NK-92 (cell line): ENCODE measurements around the gene CHRNE.
"Not testable (repeated sequence)": the region's sequence is repeated elsewhere in the genome, so short reads cannot be mapped to it uniquely, and the experiment has no call there.

Source experiments
- DNase-seq: peaks from one replicate; lab custom pipeline; 2025; ENCODE audit not compliant: unreplicated experiment; lab: John Stamatoyannopoulos, UW

The CHRNE gene

DNA sequence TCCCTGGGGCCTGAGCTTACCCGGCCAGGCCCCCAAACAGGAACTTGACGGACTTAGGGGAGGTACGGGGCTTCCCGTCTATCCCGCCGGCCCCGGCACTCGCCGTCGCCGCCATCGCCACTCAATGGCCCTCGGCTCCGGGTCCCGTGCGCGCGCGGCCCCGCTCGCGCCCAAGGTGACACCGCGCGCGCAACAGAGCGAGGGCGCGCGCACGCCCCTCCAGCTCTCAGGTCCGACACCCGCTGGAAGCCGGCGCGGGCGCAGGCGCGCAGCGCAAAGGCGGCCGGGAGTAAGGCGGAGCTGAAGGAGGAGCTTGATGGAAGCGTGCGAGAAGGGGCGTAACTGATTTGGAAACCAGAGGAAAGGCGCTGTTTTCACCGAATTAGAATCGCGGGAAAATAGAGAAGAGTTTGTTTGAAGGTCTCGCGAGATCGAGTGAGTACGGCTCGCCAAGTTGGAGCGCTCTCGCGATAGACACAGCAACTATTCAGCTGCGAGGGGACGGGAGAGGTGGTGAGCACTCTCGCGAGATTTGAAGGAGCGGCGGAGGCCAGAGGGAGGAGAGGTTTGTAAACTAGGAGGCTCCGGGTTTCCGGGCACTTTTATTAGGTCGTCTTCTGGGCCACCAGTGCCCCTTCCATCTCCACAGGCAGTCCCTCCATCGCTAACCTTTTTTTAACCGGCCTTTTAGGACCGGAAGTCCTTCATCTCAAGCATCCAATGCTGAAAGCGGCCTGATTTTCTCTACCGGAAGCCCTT is 37.1 kb upstream of the CHRNE start, which contains the start of the genes RNF167 and SLC25A11:
Gene RNF167, plus strand, starts transcription at position 473 of the 759 bp plus-strand sequence. CDS start 642 bp downstream, outside the sequence.
Gene SLC25A11, minus strand, starts transcription at position 251 of the 759 bp plus-strand sequence. Its CDS starts 136 bp downstream, at position 115.
- DNase-seq = peak; percentile 76

DNA sequence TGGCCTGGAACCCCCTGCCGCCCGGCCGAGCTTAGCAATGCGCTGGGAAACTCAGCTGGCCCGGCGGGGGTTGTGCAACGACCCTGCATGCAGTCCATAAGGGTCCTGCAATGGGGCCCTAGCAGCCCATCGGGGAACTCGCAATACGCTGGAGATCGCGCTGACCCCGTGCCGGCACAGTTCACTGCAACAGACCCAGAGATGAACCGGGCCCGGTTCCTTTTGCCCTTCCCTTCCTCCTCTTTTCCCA is 36.6 kb upstream of the CHRNE start:
- no peak for DNase-seq

DNA sequence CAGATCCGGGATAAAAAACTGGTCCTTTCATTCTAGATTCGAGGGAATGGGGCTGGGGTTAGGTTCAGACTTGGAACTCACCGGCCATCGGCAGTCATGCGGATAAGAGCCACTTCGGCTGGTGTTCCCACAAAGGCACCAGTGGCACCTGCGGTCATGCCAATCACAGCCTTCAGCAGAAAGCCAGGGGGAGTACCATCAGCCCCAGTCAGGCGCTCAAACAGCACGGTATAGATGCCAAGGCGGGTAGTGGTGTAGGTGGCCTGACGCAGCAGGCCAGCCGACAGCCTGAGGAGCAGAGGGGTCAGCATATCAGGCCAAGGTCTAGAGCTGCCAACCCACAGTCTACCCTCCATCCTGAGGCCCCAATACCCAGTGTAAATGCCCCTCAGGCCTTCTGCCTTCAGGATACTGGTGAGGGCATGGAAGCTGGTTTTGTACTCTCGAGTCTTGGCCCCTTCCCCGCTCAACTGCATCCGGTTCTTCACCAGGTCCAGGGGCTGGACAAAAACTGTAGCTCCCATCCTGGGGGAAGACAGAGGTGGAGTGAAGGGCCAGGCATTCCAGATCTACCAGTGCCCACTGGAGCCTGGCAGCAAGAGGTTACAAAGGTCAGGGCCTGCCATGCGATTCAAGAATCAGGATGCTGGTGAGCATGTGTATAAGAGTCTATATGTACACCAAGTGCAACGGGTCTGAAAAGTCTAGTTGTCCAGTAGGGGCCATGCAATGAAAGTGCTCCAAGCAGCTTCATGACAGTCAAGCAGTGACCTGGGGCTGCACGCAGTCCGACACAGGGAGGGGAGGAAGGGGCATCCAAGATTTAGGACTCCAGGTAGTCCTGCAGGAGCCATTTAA is 36.0 kb upstream of the CHRNE start:
- DNase-seq = no peak

DNA sequence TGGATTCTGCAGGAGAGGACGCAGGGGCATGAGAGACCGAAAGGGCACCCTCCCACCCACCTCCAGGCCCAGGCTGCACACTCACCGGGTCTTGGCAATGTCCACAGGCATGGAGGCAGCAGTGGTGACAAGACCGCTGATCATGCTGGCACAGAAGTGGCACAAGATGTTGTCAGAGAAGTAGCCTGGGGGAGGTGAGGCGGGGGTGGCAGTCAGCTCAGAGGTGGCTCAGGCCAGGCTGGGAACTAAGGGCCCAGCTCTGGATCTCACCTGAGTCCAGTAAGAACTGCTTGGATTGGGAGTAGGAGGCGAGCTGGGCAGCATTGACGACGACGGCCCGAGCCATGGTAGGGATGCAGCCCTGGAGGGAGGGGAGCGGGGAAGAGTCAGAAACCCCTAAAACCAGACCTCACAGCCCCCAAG is 35.2 kb upstream of the CHRNE start:
- no peak for DNase-seq

DNA sequence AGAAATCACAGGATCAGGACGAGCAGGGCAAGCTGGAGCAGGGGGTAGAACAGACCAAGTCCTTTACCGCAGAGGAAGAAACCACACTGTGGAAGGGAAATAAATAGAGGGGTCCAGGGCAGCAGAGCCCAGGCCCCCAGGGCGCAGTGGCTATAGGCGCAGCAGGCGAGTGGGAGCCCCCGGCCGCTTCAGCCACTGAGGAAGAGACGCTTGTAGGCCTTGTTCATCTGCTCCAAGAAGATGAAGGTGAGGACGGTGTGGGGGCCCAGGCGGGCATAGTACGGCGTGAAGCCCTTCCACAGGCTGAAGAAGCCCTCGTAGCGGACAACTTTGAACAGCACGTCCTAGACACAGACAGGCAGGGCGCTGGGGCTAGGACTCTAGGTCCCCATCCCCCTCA is 34.7 kb upstream of the CHRNE start:
- no peak for DNase-seq

DNA sequence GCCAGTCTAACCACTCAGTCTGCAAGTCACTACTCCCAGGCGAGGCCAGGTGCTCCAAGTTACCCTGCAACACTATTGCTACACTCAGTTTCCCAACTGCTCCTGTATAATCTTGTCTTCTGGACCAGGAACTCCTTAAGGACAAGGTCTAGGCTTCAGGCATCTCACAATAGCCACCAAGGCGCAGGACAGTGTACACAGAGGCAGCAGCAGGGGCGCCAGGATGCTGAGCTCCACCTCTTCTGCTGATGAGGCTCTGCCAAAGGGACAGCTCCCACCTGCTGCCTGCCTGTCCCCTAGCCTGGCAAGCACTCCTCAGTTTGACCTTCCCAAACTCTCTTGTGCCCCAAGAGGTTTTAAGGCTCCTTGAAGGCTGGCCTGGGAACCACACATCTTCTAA is 33.5 kb upstream of the CHRNE start:
- no peak for DNase-seq

DNA sequence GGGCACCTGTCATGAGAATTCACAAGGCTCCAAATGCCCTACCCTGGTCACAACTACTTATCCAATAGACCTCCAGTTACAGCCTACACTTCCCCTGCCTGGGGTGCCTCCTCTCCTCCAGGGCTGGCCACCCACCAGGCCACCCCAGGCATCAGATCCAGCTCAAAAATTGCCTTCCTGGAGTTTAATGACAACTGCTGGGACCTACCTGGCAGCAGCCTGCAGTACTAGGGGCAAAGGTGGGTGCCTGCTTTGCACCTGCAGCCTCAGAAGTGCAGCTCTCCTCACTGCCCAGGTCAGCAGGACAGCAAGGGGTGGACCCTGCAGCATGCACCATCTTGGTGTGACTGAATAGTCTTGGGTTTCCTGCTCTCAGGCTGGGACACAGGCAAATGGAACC is 32.8 kb upstream of the CHRNE start:
- no peak for DNase-seq

DNA sequence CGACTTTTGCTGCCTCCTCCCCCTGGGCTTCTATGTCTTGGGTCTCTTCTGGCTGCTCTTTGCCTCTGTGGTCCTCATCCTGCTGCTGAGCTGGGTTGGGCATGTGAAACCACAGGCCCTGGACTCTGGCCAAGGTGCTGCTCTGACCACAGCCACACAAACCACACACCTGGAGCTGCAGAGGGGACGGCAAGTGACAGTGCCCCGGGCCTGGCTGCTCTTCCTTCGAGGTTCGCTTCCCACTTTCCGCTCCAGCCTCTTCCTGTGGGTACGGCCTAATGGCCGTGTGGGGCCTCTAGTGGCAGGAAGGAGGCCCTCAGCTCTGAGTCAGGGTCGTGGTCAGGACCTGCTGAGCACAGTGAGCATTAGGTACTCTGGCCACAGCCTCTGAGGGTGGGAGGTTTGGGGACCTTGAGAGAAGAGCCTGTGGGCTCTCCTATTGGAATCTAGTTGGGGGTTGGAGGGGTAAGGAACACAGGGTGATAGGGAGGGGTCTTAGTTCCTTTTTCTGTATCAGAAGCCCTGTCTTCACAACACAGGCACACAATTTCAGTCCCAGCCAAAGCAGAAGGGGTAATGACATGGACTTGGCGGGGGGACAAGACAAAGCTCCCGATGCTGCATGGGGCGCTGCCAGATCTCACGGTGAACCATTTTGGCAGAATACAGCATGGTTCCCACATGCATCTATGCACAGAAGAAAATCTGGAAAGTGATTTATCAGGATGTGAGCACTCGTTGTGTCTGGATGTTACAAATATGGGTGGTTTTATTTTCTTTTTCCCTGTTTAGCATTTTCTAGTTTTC is 31.5 kb upstream of the CHRNE start:
- DNase-seq = no peak

DNA sequence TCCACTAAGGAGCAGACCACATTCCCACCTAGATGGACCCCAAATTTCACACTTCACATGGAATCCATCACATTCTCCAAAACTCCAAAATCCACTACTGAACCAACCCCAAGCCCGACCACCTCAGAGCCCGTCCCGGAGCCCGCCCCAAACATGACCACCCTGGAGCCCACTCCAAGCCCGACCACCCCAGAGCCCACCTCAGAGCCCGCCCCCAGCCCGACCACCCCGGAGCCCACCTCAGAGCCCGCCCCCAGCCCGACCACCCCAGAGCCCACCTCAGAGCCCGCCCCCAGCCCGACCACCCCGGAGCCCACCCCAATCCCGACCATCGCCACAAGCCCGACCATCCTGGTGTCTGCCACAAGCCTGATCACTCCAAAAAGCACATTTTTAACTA is 30.7 kb upstream of the CHRNE start:
- DNase-seq = no peak

DNA sequence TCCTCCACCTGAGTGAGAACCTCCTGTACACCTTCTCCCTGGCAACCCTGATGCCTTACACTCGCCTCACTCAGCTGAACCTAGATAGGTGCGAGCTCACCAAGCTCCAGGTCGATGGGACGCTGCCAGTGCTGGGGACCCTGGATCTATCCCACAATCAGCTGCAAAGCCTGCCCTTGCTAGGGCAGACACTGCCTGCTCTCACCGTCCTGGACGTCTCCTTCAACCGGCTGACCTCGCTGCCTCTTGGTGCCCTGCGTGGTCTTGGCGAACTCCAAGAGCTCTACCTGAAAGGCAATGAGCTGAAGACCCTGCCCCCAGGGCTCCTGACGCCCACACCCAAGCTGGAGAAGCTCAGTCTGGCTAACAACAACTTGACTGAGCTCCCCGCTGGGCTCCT is 29.9 kb upstream of the CHRNE start:
- no peak for DNase-seq

DNA sequence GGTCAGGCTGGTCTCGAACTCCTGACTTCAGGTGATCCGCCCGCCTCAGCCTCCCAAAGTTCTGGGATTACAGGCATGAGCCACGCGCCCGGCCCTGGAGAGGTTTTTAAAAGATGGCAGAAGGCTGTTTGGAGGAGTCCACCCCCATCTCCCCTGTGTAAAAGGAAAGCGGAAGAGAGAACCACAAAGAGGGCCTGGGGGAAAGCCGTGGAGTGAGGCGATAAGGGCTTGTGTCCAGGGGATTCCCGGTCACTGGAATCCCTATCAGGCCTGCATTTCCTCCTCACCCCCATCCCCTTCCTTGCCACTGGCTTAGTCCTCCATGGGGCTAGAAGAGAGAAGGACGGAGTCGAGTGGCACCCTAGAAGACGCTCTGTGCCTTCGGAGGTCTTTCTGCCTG is 29.1 kb upstream of the CHRNE start, which contains the start of gene GP1BA:
Gene GP1BA, plus strand, starts transcription at position 315 of the 400 bp plus-strand sequence. CDS start 328 bp downstream, outside the sequence.
- no peak for DNase-seq

DNA sequence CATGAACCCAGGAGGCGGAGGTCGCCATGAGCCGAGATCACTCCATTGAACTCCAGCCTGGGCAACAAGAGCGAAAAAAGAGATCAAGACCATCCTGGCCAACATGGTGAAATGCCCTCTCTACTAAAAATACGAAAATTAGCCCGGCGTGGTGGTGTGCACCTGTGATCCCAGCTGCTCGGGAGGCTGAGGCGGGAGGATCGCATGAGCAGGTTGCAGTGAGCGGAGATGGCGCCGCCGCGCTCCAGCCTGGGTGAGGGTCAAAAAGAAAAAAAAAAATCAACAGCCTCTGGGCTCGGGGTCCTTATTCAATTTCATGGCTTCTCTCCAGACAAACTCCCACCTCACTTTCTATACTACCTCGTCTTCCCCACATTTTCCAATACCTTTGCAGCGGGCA is 26.0 kb upstream of the CHRNE start:
- DNase-seq = no peak

DNA sequence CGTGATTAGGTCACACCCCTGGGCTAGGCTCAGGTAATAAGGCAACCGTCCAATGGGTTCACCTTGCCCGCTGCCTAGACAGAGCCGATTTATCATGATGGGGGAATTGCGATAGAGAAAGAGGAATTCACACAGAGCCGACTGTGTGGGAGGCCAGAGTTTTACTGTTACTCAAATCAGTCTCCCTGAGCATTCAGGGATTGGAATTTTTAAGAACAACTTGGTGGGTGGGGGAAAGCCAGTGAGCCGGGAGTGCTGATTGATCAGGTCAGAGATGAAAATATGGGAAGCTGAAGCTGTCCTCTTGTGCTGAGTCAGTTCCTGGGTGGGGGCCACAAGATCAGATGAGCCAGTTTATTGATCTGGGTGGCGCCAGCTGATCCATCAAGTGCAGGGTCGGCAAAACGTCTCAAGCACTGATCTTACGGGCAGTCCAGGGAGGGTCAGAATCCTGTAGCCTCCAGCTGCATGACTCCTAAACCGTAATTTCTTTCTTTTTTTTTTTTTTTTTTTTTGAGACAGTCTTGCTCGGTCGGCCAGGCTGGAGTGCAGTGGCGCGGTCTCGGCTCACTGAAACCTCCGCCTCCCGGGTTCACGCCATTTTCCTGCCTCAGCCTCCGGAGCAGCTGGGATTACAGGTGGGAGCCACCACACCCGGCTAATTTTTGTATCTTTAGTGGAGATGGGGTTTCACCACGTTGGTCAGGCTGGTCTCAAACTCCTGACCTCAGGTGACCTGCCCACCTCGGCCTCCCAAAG is 23.9 kb upstream of the CHRNE start:
- DNase-seq = not testable (repeated sequence)

DNA sequence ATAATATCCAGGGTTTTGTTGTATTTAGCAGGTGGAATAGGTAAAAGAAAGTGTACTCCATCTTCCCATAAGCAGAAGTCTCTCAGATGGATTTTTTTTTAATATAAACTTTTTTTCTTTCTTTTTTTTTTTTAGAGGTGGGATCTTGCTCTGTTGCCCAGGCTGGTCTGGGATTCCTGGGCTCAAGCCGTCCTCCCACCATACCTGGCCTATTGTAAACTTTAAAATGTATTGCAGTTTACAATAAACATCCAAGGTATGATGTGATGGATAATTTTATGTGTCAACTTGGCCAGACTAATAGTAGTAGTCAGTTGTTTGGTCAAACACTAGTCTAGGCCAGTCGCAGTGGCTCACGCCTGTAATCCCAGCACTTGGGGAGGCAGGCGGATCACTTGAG is 18.4 kb upstream of the CHRNE start:
- no peak for DNase-seq

DNA sequence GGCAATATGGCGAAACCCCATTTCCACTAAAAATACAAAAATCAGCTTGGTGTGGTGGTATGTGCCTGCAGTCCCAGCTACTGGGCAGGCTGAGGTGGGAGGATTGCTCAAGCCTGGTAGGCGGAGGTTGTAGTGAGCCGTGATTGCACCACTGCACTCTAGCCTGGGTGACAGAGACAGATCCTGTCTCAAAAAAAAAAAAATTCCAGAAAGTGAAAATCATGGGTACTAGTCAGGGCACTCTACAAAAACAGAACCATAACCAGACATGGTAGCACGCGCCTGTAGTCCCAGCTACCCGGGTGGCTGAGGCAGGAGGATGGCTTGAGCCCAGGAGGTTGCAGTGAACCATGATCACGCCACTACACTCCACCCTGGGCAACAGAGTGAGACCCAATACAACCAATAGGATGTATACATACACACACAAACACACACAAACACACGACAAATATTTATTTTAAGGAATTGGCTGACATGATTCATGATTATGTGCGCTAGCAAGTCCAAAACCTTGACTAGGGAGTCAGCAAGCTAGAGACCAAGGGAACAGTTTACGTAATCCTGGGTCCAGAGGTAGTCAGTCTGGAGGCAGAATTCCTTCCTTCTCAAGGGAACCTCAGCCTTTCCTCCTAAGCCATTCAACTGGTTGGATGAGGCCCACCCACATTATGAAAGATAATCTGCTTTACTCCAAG is 17.6 kb upstream of the CHRNE start:
- no peak for DNase-seq

DNA sequence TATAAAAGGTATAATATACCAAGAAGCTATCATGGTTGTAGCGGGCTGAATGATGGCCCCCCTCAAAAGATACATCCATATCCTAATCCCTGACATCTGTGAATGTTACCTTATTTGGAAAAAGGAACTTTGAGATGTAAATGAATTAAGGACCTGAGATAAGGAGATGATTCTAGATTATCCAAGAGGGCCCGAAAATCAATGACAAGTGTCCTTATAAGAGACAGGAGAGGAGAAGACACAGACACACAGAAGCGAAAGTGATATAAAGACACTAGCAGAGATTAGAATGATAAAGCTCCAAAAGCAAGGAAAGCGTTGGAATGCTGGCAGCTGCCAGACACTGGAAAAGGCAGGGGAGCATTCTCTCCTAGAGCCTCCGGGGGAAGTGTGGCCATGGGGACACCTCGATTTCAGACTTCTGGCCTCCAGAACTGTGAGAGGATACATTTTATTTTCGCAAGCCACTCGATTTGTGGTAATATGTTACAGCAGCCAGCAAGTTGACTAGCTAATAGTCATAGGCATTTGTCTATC is 16.7 kb upstream of the CHRNE start:
- DNase-seq = no peak

DNA sequence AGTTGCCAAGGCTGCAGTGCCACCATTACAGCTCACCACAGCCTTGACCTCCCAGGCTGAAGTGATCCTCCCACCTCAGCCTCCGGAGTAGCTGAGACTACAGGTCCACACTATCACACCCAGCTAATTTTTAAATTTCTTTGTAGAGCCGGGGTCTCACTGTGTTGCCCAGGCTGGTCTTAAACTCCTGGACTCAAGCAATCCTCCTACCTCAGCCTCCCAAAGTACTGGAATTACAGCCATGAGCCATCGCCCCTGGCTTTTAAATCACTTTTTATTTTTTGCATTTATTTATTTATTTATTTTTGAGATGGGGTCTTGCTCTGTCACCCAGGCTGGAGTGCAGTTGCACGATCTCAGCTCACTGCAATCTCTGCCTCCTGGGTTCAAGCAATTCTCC is 11.7 kb upstream of the CHRNE start:
- not testable (repeated sequence) for DNase-seq

DNA sequence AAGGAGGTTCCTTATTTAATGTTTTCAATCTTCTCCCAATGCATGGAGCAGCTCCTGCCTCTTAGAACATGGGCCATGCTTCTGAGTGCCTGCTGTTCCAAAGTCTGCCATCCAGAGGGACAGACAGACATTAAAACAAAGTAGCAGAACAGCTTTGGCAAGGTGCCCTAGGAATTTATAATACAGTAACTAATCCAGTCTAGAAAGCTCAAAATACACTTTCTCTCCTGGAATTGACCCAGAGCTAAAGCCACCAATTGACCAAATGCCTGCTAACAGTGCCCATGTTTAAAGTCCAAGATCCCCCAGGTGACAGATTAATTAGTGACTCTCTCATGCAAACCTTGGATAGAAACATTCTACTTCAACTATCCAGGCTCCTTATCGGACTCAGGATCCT is 11.1 kb upstream of the CHRNE start:
- DNase-seq = no peak

DNA sequence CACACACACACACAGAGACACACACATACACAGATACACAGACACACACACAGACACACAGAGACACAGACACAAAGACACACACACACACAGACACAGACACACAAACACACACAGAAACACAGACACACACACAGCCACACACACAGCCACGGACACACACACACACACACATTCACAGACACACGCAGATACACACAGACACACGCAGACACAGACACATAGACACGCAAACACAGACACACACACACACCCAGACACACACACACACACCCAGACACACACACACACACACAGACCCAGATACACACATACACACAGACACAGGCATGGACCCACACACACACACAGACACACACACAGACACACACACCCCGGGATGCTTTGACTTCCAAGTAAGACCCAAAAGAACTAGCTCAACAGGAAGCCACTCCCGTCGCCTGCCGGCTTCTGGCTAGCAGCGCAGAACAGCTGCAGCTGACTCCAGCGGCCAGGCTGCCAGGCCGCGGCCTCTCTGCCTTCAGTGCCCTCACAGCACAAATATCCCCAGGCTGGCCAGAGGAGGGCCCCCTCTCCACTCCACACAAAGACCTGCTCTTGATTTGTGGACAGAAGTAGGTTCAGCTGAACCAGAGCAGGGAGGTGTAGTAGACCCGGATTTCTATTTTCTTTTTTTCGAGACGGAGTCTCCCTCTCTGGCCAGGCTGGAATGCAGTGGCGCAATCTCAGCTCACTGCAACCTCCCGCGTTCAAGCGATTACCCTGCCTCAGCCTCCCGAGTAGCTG is 6.0 kb upstream of the CHRNE start:
- no peak for DNase-seq
